ACC112 (cell line): ENCODE measurements around the gene LRPAP1.

Source experiments
- H2AFZ ChIP-seq: fragments of 200-600 bp; sonication (generic); one replicate; pipeline ENCODE4 v1.6.0; 2017; ENCODE audit warnings: antibody characterized with exemption, low read length; ENCODE audit not compliant: unreplicated experiment
- H3K27ac ChIP-seq: fragments of 200-600 bp; sonication (generic); 2 replicates; pipeline ENCODE4 v1.5.1; 2014; ENCODE audit warnings: low read depth, mild to moderate bottlenecking, antibody characterized with exemption, low read length, moderate library complexity
- H3K27me3 ChIP-seq: fragments of 200-600 bp; sonication (generic); 2 replicates; pipeline ENCODE4 v1.6.1; 2014; ENCODE audit warnings: mild to moderate bottlenecking, antibody characterized with exemption, low read length, moderate library complexity, mixed read lengths; ENCODE audit not compliant: insufficient read depth
- H3K36me3 ChIP-seq: fragments of 200-600 bp; sonication (generic); 2 replicates; pipeline ENCODE4 v1.6.1; 2016; ENCODE audit warnings: mild to moderate bottlenecking, antibody characterized with exemption, low read length, moderate library complexity, mixed read lengths; ENCODE audit not compliant: insufficient read depth
- H3K4me1 ChIP-seq: fragments of 200-600 bp; sonication (generic); one replicate; pipeline ENCODE4 v1.6.1; 2016; ENCODE audit warnings: low read length, mixed read lengths; ENCODE audit not compliant: insufficient read depth, unreplicated experiment, control insufficient read depth
- H3K4me3 ChIP-seq: fragments of 200-600 bp; sonication (generic); 2 replicates; pipeline ENCODE4 v1.5.1; 2014; ENCODE audit warnings: mild to moderate bottlenecking, low read depth, low read length
- H3K79me2 ChIP-seq: fragments of 200-600 bp; sonication (generic); one replicate; pipeline ENCODE4 v1.6.0; 2016; ENCODE audit warnings: low read length; ENCODE audit not compliant: control insufficient read depth, unreplicated experiment, insufficient read depth

The LRPAP1 gene

GRCh38 chr4:3517731-3518510 is 14.3 kb downstream of the LRPAP1 start:
- H3K4me1 ChIP-seq, result no peaks in the 10 kb centered on the region
- H3K27ac ChIP-seq, result no peak overlapping the region
- H3K36me3 ChIP-seq, result no peaks in the 10 kb centered on the region
- H3K4me3 ChIP-seq, result no peak overlapping the region
- H3K27me3 ChIP-seq, result no peaks in the 10 kb centered on the region
- no peaks in the 10 kb centered on the region for H3K79me2 ChIP-seq
- H2AFZ ChIP-seq, result no peak overlapping the region

DNA sequence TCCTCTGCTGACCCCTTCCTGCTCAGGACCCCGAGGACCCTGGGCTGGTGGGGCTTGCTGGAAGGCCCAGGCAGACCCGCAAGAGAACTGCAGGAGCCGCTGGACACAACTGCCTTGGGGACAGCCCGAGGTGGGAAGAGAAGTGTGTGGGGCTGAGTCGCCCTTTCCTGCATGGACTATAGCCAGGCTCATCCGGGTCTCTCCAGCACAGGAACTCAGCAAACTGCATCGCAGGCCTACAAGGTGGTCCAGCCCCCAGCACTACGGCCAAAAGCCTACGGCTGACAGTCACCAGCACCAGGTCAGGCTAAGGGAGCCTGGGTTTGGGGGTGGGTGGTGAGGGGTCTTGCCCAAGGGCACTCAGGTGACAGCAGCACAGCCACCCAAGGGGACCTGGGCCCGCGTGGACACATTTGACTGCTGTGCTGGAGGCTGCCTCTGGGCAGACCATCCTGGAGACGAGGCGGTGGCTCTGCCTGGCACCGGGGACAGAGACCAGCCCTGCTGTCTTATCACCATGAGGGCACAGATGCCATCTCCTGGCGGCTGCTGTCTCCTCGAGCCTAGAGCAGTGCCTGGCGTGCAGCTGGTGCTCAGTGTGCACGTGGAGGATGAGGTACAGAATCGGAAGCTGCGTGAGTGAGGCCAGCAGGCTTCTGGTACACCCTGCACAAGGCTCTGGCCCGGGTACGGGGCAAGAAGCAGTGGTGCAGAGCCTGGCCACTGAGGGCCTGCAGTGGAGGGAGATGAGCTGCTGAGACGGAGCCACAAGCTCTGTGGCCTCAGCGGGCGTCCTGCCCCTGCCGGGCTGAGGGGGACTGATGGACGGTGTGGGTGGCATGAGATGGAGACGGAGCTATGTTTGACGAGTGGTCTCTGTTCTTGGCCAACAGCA is 15.1 kb downstream of the LRPAP1 start:
- no peak overlapping the region for H3K4me3 ChIP-seq
- H3K27ac ChIP-seq, result no peak overlapping the region
- no peaks in the 10 kb centered on the region for H3K79me2 ChIP-seq
- no peaks in the 10 kb centered on the region for H3K4me1 ChIP-seq
- H3K27me3 ChIP-seq, result no peaks in the 10 kb centered on the region
- no peak overlapping the region for H2AFZ ChIP-seq
- H3K36me3 ChIP-seq, result peaks cover 5% of the 10 kb centered on the region; the same call in 1 of the 2 replicates

DNA sequence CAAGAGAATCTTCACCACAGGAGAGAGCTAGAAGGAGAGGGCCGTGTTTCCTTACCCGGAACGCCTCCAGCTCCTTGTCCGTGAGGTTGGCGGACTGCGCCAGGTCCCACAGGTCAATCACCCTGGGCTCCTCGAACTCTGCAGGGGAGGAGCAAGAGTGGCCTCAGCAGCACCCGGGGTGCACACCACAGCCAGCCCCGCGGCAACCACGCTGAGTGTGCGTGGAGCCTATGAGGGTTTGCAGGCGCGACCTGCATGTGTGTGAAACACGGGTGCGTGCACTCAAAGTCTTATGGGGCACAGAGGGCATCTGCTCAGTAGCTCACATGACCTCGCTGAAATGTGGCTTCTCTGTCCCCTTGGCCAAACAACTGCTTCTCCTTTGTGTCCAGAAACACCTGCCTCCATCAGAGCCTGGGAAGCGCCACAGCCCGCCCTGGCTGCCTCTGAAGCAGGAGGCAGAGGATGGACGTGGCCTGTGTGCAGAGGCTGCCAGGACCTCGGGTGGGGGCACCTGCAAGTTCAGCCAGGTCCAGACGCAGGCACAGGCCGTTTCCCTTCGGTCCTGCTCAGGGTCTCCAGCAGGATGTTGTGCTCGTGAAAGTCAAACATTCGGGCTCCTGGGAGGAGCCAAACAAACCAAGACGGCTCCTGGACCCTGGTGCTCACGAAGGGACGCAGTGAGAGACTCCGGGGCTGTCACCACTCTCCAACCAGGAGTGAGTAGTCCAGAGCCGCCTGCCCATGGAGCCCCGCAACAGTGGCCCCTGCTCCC is 16.0 kb downstream of the LRPAP1 start:
- Histone ChIP-seq H3K27me3 (no peaks in the 10 kb centered on the region), H3K36me3 (peaks cover 5% of the 10 kb centered on the region; the same call in 1 of the 2 replicates), H3K27ac (no peak overlapping the region), H3K4me1 (no peaks in the 10 kb centered on the region), H3K79me2 (no peaks in the 10 kb centered on the region), H2AFZ (no peak overlapping the region), H3K4me3 (no peak overlapping the region)

DNA sequence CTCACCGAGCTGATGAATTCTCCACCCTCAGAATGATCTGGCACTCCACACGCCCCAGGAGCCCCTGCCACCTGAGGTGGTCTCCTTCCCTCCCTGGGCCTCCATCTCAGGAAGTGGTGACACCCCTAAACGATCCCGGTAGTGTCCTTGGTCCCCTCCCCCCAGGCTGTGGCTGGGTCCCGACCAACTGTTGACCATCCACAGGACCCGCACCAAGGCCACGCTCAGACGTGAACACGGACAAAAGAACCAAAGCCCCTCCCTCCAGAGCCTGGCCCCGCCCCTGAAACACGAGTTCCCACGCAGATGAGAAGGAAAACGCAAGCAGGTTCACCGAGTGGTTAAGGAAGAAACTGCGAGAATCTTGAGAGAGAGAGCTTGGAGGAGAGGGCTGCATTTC is 16.6 kb downstream of the LRPAP1 start:
- no peaks in the 10 kb centered on the region for H3K27me3 ChIP-seq
- H3K4me1 ChIP-seq, result no peaks in the 10 kb centered on the region
- H3K36me3 ChIP-seq, result peaks cover 9% of the 10 kb centered on the region; the same call in 1 of the 2 replicates
- no peak overlapping the region for H3K4me3 ChIP-seq
- no peak overlapping the region for H2AFZ ChIP-seq
- no peak overlapping the region for H3K27ac ChIP-seq
- H3K79me2 ChIP-seq, result no peaks in the 10 kb centered on the region

DNA sequence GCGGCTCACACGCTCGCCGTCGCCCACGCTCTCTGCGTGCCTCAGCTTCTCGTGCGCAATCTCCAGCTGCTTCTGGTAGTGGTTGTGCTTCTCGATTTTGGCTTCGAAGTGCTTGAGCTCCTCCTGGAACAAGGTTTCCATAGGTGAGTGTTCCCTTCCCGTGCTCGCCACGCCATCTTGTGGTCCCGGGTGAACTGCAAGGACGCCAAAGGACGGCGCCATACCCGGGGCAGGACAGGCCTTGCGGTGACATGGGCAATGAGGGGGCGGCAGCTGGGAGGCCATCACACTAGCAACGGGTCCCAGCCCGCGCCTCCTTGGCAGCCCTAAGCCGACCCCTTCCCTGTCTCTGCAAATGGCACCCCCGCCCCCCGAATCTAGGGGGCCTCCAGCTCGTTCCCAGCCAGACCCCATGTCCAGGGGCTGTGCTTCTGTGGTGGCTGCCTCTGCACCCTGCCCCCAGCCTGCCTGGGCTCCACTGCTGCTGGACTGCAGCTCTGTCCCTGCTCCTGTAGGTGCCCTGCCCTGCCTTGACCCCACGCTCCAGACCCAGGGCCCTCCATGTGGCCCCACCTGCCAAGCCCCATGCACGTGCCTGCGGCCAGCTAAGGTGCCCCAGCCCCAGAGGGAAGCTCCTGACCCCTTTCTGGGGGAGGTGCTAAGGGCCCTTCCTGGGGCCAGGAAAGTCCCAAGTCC is 17.3 kb downstream of the LRPAP1 start:
- H3K27ac ChIP-seq, result no peak overlapping the region

GRCh38 chr4:3514221-3514780 is 17.9 kb downstream of the LRPAP1 start:
- H3K27ac ChIP-seq, result no peak overlapping the region
- H3K4me1 ChIP-seq, result no peaks in the 10 kb centered on the region
- no peak overlapping the region for H2AFZ ChIP-seq
- no peaks in the 10 kb centered on the region for H3K79me2 ChIP-seq
- H3K36me3 ChIP-seq, result peaks cover 9% of the 10 kb centered on the region; the same call in 1 of the 2 replicates
- no peaks in the 10 kb centered on the region for H3K27me3 ChIP-seq
- no peak overlapping the region for H3K4me3 ChIP-seq

More for the DNA sequence above, 17.3 kb downstream of the LRPAP1 start:
- Histone ChIP-seq H3K4me3 (no peak overlapping the region), H3K79me2 (no peaks in the 10 kb centered on the region), H3K4me1 (no peaks in the 10 kb centered on the region), H3K36me3 (peaks cover 9% of the 10 kb centered on the region; the same call in 1 of the 2 replicates), H3K27me3 (no peaks in the 10 kb centered on the region), H2AFZ (no peak overlapping the region)

DNA sequence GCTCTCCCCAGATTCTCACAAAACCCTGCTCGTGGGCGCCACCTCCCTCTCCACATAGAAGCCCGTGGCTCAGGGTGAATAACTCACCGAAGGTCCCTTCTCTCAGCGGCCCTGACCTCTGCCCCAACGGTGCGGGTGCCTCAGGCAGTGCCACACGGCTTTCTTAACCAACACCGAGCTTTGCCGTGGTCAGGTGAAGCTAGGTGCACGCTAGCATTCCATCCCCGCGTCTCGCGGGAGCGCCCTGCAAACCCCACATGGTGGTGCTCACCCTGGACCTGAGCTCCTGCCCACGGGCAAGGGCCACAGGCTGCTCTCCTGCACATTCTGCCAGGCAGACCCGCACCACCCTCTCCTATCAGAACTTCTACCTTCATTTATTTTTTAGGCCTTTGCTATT is 18.4 kb downstream of the LRPAP1 start:
- H3K4me1 ChIP-seq, result no peaks in the 10 kb centered on the region
- no peak overlapping the region for H2AFZ ChIP-seq
- H3K36me3 ChIP-seq, result peaks cover 10% of the 10 kb centered on the region; the same call in 1 of the 2 replicates
- H3K27ac ChIP-seq, result no peak overlapping the region
- H3K4me3 ChIP-seq, result no peak overlapping the region
- H3K27me3 ChIP-seq, result no peaks in the 10 kb centered on the region
- H3K79me2 ChIP-seq, result no peaks in the 10 kb centered on the region

DNA sequence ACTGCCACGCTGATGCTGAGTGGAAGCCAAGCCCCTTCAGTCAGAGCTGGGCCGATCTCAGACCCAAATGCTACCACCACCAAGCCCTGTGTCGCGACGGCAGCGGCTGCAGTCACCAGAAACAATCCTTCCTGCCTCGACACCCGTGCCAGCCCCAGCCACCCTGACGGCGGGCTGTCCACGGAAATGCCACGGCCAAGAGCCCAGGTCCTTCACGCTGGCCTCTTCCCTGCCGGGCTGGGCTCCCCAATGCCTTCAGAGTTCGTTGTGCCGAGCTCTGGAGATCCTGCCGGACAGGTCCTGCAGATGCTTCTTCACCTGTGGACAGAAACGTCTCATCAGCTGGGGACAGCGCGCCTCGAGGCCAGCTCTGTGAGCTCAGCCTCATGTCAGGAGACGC is 19.5 kb downstream of the LRPAP1 start:
- Histone ChIP-seq H2AFZ (no peak overlapping the region), H3K4me1 (no peaks in the 10 kb centered on the region), H3K36me3 (peaks cover 16% of the 10 kb centered on the region; the same call in 1 of the 2 replicates), H3K27me3 (no peaks in the 10 kb centered on the region), H3K4me3 (no peak overlapping the region), H3K79me2 (no peaks in the 10 kb centered on the region), H3K27ac (no peak overlapping the region)

GRCh38 chr4:3512279-3512678 is 19.9 kb downstream of the LRPAP1 start:
- Histone ChIP-seq H2AFZ (no peak overlapping the region), H3K4me1 (no peaks in the 10 kb centered on the region), H3K36me3 (peaks cover 16% of the 10 kb centered on the region; the same call in 1 of the 2 replicates), H3K27ac (no peak overlapping the region), H3K4me3 (no peak overlapping the region), H3K79me2 (no peaks in the 10 kb centered on the region), H3K27me3 (no peaks in the 10 kb centered on the region)
